Neutrophil (primary cell): Measurements from ENCODE around the gene HTT.

Experiments
- H3K27ac ChIP-seq: fragments of 200-600 bp; sonication (generic); 2 replicates; pipeline ENCODE4 v1.5.1; 2016; ENCODE audit warnings: mild to moderate bottlenecking, moderate library complexity
- H3K27me3 ChIP-seq: fragments of 200-600 bp; sonication (generic); 2 replicates; pipeline ENCODE4 v1.6.0; 2016; ENCODE audit warnings: mild to moderate bottlenecking
- H3K36me3 ChIP-seq: fragments of 200-600 bp; sonication (generic); 2 replicates; pipeline ENCODE4 v1.5.1; 2017
- H3K4me1 ChIP-seq, 2 experiments: fragments of 200-600 bp in 1 of 2; sonication (generic) in 1 of 2; 1 replicate in 1 of 2; 2 replicates in 1 of 2; pipeline versions ENCODE4 v1.5.1 to v1.6.1; 2013 to 2016; ENCODE audit warnings: low read depth in 1 of 2, low read length in 1 of 2, mild to moderate bottlenecking in 1 of 2, moderate library complexity in 1 of 2; ENCODE audit not compliant: control insufficient read depth in 1 of 2, insufficient read depth in 1 of 2
- H3K4me3 ChIP-seq, 2 experiments: fragments of 200-600 bp in 1 of 2; sonication (generic) in 1 of 2; 1 replicate in 1 of 2; 2 replicates in 1 of 2; pipeline ENCODE4 v1.5.1; 2013 to 2016; ENCODE audit warnings: low read depth in 1 of 2, low read length in 1 of 2, mild to moderate bottlenecking in 1 of 2, moderate library complexity in 1 of 2
- H3K9me3 ChIP-seq: fragments of 200-600 bp; sonication (generic); 2 replicates; pipeline ENCODE4 v1.5.1; 2016
- TF ChIP-seq, protein P1 (sequence below): fragments of 200-600 bp; sonication (generic); IDR thresholded peaks from 2 replicates; pipeline ENCODE4 v1.5.1; 2016; ENCODE audit warnings: antibody characterized with exemption

Gene HTT

DNA sequence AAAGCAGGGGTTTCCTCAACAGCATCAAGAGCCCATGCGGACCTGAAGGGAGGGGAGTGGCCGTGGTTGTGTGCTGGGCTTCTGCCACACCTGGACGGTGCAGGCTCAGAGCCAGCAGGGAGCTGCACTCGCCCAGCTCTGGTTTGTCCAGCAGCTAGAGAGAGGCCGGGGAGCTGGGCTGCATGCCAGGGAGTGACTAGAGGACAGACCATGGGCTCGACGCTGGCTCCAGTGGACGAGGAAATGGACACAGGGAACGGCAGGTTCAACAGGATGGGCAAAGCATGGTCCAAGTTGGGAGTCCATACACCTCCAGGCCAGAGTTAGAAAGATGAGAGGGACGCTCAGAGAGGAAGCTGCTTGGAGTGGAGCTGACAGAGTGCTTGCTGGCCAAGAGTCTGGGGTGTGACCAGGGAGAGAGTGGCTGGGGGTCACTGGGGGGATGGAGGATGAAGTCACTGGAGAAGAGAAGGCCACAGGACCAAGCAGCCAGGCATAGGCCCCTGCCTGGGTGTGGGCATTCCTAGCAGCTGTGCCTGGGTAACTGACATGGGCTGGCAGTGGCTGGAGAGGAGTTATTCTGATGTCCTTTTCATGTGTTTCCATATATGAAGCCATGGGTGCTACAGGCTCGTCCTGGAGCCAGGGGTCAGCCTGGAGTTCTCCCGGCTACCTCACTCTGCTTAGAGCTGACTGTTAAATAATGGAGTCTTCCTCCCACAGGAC lies 43.0 kb upstream of the HTT start:
- H3K27me3 ChIP-seq = peaks cover 8% of the 10 kb centered on the region
- TF ChIP-seq, protein P1, sequence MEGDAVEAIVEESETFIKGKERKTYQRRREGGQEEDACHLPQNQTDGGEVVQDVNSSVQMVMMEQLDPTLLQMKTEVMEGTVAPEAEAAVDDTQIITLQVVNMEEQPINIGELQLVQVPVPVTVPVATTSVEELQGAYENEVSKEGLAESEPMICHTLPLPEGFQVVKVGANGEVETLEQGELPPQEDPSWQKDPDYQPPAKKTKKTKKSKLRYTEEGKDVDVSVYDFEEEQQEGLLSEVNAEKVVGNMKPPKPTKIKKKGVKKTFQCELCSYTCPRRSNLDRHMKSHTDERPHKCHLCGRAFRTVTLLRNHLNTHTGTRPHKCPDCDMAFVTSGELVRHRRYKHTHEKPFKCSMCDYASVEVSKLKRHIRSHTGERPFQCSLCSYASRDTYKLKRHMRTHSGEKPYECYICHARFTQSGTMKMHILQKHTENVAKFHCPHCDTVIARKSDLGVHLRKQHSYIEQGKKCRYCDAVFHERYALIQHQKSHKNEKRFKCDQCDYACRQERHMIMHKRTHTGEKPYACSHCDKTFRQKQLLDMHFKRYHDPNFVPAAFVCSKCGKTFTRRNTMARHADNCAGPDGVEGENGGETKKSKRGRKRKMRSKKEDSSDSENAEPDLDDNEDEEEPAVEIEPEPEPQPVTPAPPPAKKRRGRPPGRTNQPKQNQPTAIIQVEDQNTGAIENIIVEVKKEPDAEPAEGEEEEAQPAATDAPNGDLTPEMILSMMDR = no peak
- no peaks in the 10 kb centered on the region for H3K36me3 ChIP-seq
- no peak overlapping the region for H3K4me3 ChIP-seq
- H3K27ac ChIP-seq = no peak overlapping the region
- no peaks in the 10 kb centered on the region for H3K4me1 ChIP-seq
- no peaks in the 10 kb centered on the region for H3K9me3 ChIP-seq

DNA sequence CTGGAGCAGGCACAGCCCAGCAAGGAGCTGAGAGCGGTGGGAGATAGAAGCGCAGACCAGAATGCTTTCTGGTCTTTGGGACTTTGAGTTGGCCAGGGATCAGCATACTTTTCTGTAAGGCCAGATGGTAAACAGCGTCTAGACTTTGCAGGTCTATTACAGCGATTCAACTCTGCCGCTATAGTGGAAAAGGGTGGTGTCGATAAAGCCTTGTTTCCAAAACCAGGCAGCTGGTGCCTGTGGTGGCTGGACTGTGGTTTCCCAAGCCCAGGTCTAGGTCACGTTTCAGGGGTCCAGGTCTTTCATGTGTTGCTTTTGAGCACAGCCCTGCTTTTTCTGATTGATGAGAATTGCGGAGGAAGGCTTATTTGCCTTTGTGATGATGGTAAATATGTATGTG lies 40.2 kb upstream of the HTT start:
- H3K4me3 ChIP-seq = no peak overlapping the region
- TF ChIP-seq, protein P1 = no peak
- peaks cover 10 to 16% of the 10 kb centered on the region in 2 experiments for H3K4me1 ChIP-seq
- peaks cover 23% of the 10 kb centered on the region for H3K27me3 ChIP-seq
- no peaks in the 10 kb centered on the region for H3K9me3 ChIP-seq
- no peaks in the 10 kb centered on the region for H3K36me3 ChIP-seq
- no peak overlapping the region for H3K27ac ChIP-seq

DNA sequence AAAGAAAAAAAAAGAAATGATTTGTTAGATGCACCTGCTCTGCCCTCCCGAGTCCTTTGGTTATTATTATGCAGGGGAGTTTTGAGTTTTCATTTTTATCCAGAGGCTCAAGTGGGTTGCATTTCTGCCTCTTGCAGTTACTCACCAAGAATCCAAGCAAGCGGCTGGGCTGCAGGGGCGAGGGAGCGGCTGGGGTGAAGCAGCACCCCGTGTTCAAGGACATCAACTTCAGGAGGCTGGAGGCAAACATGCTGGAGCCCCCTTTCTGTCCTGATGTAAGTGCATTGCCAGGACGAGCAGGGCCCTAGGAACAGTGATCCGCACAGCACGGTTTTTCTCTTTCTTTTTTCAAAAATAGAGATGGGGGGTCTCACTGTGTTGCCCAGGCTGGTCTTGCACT lies 39.2 kb upstream of the HTT start:
- no peaks in the 10 kb centered on the region for H3K36me3 ChIP-seq
- H3K27ac ChIP-seq = no peak overlapping the region
- H3K9me3 ChIP-seq = no peaks in the 10 kb centered on the region
- no peak overlapping the region for H3K4me3 ChIP-seq
- TF ChIP-seq, protein P1 = no peak
- H3K27me3 ChIP-seq = peaks cover 23% of the 10 kb centered on the region
- peaks cover 10 to 16% of the 10 kb centered on the region in 2 experiments for H3K4me1 ChIP-seq

DNA sequence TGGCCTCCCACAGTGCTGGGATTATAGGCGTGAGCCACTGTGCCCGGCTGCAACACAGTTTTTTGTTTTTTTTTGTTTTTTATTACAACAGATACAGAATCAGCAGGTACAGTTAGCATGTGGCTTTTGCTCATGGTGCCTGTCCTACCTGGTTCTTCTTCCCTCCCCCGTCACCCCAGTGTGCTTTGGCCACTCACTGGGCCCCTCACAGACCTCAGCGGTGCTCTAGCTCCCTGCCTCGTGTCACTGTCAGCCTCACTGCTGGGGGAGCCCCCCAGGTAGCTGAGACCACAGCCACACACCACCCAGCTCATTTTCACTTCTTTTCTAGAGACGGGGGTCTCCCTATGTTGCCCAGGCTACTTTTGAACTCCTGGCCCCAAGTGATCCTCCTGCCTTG lies 38.8 kb upstream of the HTT start:
- H3K27me3 ChIP-seq = peaks cover 23% of the 10 kb centered on the region
- no peaks in the 10 kb centered on the region for H3K36me3 ChIP-seq
- H3K27ac ChIP-seq = no peak overlapping the region
- H3K9me3 ChIP-seq = no peaks in the 10 kb centered on the region
- H3K4me1 ChIP-seq = peaks cover 10 to 17% of the 10 kb centered on the region in 2 experiments
- TF ChIP-seq, protein P1 = no peak
- no peak overlapping the region for H3K4me3 ChIP-seq

DNA sequence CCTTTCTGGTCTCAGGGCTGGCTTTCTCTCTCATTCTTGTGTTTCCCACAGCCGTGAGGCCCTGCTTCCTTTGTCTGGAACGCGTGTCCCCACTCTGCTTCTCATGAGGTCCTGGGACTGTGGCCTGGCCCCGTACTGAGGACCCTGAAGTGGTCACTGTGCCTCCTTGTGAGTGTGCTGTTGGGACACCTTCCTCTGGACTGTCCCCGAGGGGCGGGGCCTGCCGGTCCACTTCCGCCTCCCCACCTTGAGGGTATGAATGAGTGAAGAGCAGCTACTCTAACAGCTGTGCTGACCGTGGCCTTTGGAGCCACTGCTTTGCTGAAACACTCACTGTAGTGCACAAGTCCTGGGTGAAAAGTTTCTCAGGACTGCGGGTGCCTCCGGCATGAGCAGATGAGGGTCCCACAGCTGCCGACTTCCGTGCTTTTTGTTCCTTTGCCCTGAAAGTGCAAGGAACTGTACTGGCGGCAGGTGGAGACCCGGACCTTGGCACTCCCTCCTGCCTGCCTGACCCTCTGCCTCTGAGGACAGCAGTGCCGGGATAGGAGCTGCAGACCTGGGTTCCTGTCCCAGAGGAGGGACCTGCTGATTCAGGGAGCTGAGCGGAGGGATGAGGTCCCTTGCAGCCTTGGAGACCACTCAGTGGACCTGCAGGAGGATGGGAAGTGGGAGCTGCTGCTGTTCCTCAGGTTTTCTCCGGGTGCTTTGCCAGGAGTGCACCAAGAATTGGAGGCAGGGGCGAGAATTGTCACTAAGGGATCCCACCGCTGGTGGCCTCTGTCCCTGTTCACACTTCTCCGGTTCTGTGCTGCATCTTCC lies 38.1 kb upstream of the HTT start:
- no peak overlapping the region for H3K27ac ChIP-seq
- no peaks in the 10 kb centered on the region for H3K36me3 ChIP-seq
- TF ChIP-seq, protein P1 = no peak
- H3K27me3 ChIP-seq = peaks cover 23% of the 10 kb centered on the region
- no peaks in the 10 kb centered on the region for H3K9me3 ChIP-seq
- peaks cover 13 to 24% of the 10 kb centered on the region in 2 experiments for H3K4me1 ChIP-seq
- H3K4me3 ChIP-seq = no peak overlapping the region
